ENCODE measurements around the gene VAV2. TPM values are rescaled to one million over a fixed set of nuclear protein-coding genes. Genes with fewer than 3 reads are reported as not detected.

The VAV2 gene
- total RNA-seq, 1 experiment from 2014 or later = 28.0 TPM

- H3K36me3 ChIP-seq = peaks cover 10% of the 10 kb centered on the region; the same call in 1 of the 2 replicates
These were observed 173.7 kb downstream of the VAV2 start for GRCh38 chr9:133818444-133818843.

GRCh38 chr9:133815781-133816180 is 176.3 kb downstream of the VAV2 start:
- Histone ChIP-seq H3K27ac (no peak overlapping the region), H3K27me3 (no peaks in the 10 kb centered on the region), H3K9me3 (replicated peaks) (no peaks in the 10 kb centered on the region)

More at GRCh38 chr9:133818444-133818843, 173.7 kb downstream of the VAV2 start:
- no peak for DNase-seq
- Histone ChIP-seq H3K27me3 (no peaks in the 10 kb centered on the region), H3K27ac (no peak overlapping the region), H3K9me3 (replicated peaks) (no peaks in the 10 kb centered on the region), H3K4me3 (no peak overlapping the region), H3K4me1 (peaks cover 21% of the 10 kb centered on the region)

GRCh38 chr9:133814586-133815208 is 177.4 kb downstream of the VAV2 start:
- Histone ChIP-seq H3K9me3 (replicated peaks) (no peaks in the 10 kb centered on the region), H3K36me3 (peaks cover 10% of the 10 kb centered on the region), H3K4me1 (peaks cover 2% of the 10 kb centered on the region; the same call in 1 of the 2 replicates), H3K4me3 (no peak overlapping the region), H3K27me3 (no peaks in the 10 kb centered on the region), H3K27ac (no peak overlapping the region)
- DNase-seq = no peak

More at GRCh38 chr9:133815781-133816180, 176.3 kb downstream of the VAV2 start:
- Histone ChIP-seq H3K36me3 (peaks cover 10% of the 10 kb centered on the region), H3K4me1 (peaks cover 6% of the 10 kb centered on the region), H3K4me3 (no peak overlapping the region)
- DNase-seq = no peak

- Histone ChIP-seq H3K36me3 (peaks cover 13% of the 10 kb centered on the region), H3K27me3 (no peaks in the 10 kb centered on the region), H3K4me1 (no peaks in the 10 kb centered on the region), H3K4me3 (no peak overlapping the region), H3K9me3 (replicated peaks) (no peaks in the 10 kb centered on the region), H3K27ac (no peak overlapping the region)
- DNase-seq = no peak
These were observed 178.2 kb downstream of the VAV2 start for GRCh38 chr9:133813749-133814585.

- Histone ChIP-seq H3K27ac (no peak overlapping the region), H3K4me3 (no peak overlapping the region), H3K27me3 (no peaks in the 10 kb centered on the region), H3K36me3 (peaks cover 8% of the 10 kb centered on the region), H3K4me1 (no peaks in the 10 kb centered on the region), H3K9me3 (replicated peaks) (no peaks in the 10 kb centered on the region)
- no peak for DNase-seq
These were observed 179.0 kb downstream of the VAV2 start for GRCh38 chr9:133812941-133813748.

GRCh38 chr9:133812077-133812868 is 179.9 kb downstream of the VAV2 start:
- H3K4me3 ChIP-seq = no peak overlapping the region
- DNase-seq = no peak
- no peaks in the 10 kb centered on the region for H3K27me3 ChIP-seq
- H3K27ac ChIP-seq = no peak overlapping the region
- no peaks in the 10 kb centered on the region for H3K9me3 ChIP-seq (replicated peaks)
- peaks cover 4% of the 10 kb centered on the region; the same call in 1 of the 2 replicates for H3K36me3 ChIP-seq
- no peaks in the 10 kb centered on the region for H3K4me1 ChIP-seq

GRCh38 chr9:133811471-133811870 is 180.7 kb downstream of the VAV2 start:
- Histone ChIP-seq H3K36me3 (peaks cover 6% of the 10 kb centered on the region; the same call in 1 of the 2 replicates), H3K27me3 (no peaks in the 10 kb centered on the region), H3K27ac (no peak overlapping the region), H3K9me3 (replicated peaks) (no peaks in the 10 kb centered on the region), H3K4me3 (no peak overlapping the region), H3K4me1 (no peaks in the 10 kb centered on the region)
- DNase-seq = no peak

- H3K27me3 ChIP-seq = no peaks in the 10 kb centered on the region
- no peak overlapping the region for H3K27ac ChIP-seq
- no peak overlapping the region for H3K4me3 ChIP-seq
- no peak for DNase-seq
- H3K36me3 ChIP-seq = peaks cover 9% of the 10 kb centered on the region
- no peaks in the 10 kb centered on the region for H3K4me1 ChIP-seq
- H3K9me3 ChIP-seq (replicated peaks) = no peaks in the 10 kb centered on the region
These were observed 181.4 kb downstream of the VAV2 start for GRCh38 chr9:133810556-133811195.

GRCh38 chr9:133809335-133809734 is 182.8 kb downstream of the VAV2 start:
- Histone ChIP-seq H3K27me3 (no peaks in the 10 kb centered on the region), H3K4me1 (no peaks in the 10 kb centered on the region), H3K36me3 (peaks cover 9% of the 10 kb centered on the region), H3K27ac (no peak overlapping the region), H3K9me3 (replicated peaks) (no peaks in the 10 kb centered on the region), H3K4me3 (no peak overlapping the region)
- DNase-seq = no peak

GRCh38 chr9:133807818-133808217 is 184.3 kb downstream of the VAV2 start:
- Histone ChIP-seq H3K27ac (no peak overlapping the region), H3K27me3 (no peaks in the 10 kb centered on the region), H3K4me3 (no peak overlapping the region), H3K36me3 (peaks cover 9% of the 10 kb centered on the region), H3K9me3 (replicated peaks) (no peaks in the 10 kb centered on the region), H3K4me1 (no peaks in the 10 kb centered on the region)
- DNase-seq = no peak

GRCh38 chr9:133807037-133807436 is 185.1 kb downstream of the VAV2 start:
- peaks cover 9% of the 10 kb centered on the region for H3K36me3 ChIP-seq
- H3K4me3 ChIP-seq = no peak overlapping the region
- H3K27ac ChIP-seq = no peak overlapping the region
- no peak for DNase-seq
- H3K4me1 ChIP-seq = no peaks in the 10 kb centered on the region
- no peaks in the 10 kb centered on the region for H3K9me3 ChIP-seq (replicated peaks)
- no peaks in the 10 kb centered on the region for H3K27me3 ChIP-seq

- DNase-seq = no peak
- Histone ChIP-seq H3K9me3 (replicated peaks) (no peaks in the 10 kb centered on the region), H3K27me3 (no peaks in the 10 kb centered on the region), H3K4me3 (no peak overlapping the region), H3K27ac (no peak overlapping the region), H3K4me1 (no peaks in the 10 kb centered on the region), H3K36me3 (peaks cover 9% of the 10 kb centered on the region)
These were observed 185.5 kb downstream of the VAV2 start for GRCh38 chr9:133806623-133807010.

GRCh38 chr9:133805876-133806622 is 186.1 kb downstream of the VAV2 start:
- H3K4me1 ChIP-seq = no peaks in the 10 kb centered on the region
- DNase-seq = no peak
- H3K27me3 ChIP-seq = no peaks in the 10 kb centered on the region
- no peak overlapping the region for H3K4me3 ChIP-seq
- H3K36me3 ChIP-seq = peaks cover 9% of the 10 kb centered on the region
- no peak overlapping the region for H3K27ac ChIP-seq
- no peaks in the 10 kb centered on the region for H3K9me3 ChIP-seq (replicated peaks)

Measured in SJCRH30 (cell line).